A673 (cell line): ENCODE results near the gene UBALD2. TPM values are rescaled to one million over a fixed set of nuclear protein-coding genes. Genes with fewer than 3 reads are reported as not detected.

ENCODE experiments used
- BruUV-seq: library from RNA; stranded (reverse); fragments of 400-500 nt; replicated peaks from 2 replicates; lab custom pipeline; 2021; lab: Mats Ljungman, UMichigan
- CTCF ChIA-PET: fragments of 300-600 bp; sonication (Branson Sonifier 250); formaldehyde crosslinking; loops from one replicate; lab custom pipeline; 2022; ENCODE audit warnings: antibody characterized with exemption; lab: Charles Lee
- POLR2A ChIA-PET: fragments of 300-600 bp; sonication (Branson Sonifier 250); formaldehyde crosslinking; loops from one replicate; lab custom pipeline; 2022; ENCODE audit warnings: antibody characterized with exemption; ENCODE audit not compliant: low non-redundant PET; lab: Charles Lee
- DNase-seq: peaks from one replicate; pipeline ENCODE4 v3.0.0-alpha.2; 2015; ENCODE audit warnings: low spot score
- H3K27ac ChIP-seq: fragments of 200-600 bp; sonication (generic); 2 replicates; pipeline ENCODE4 v1.5.1; 2016; ENCODE audit warnings: mixed run types, low read depth, mild to moderate bottlenecking, mixed read lengths, antibody characterized with exemption, low read length; ENCODE audit not compliant: poor library complexity, severe bottlenecking
- H3K27me3 ChIP-seq: fragments of 200-600 bp; sonication (generic); replicated peaks from 2 replicates; pipeline ENCODE4 v1.6.1; 2017; ENCODE audit warnings: mixed run types, low read depth, mild to moderate bottlenecking, mixed read lengths, antibody characterized with exemption, low read length; ENCODE audit not compliant: insufficient read depth, poor library complexity
- H3K36me3 ChIP-seq: fragments of 200-600 bp; sonication (generic); 2 replicates; pipeline ENCODE4 v1.6.1; 2016; ENCODE audit warnings: mixed run types, mild to moderate bottlenecking, mixed read lengths, antibody characterized with exemption, low read length; ENCODE audit not compliant: insufficient read depth, poor library complexity, severe bottlenecking
- H3K4me1 ChIP-seq: fragments of 200-600 bp; sonication (generic); 2 replicates; pipeline ENCODE4 v1.6.1; 2017; ENCODE audit warnings: mixed run types, mild to moderate bottlenecking, mixed read lengths, antibody characterized with exemption, low read length; ENCODE audit not compliant: insufficient read depth, poor library complexity, severe bottlenecking
- H3K4me3 ChIP-seq: fragments of 200-600 bp; sonication (generic); 2 replicates; pipeline ENCODE4 v1.5.1; 2016; ENCODE audit warnings: low read depth, mixed run types, mild to moderate bottlenecking, mixed read lengths, low read length; ENCODE audit not compliant: poor library complexity, severe bottlenecking
- H3K9me3 ChIP-seq: fragments of 200-600 bp; sonication (generic); 2 replicates; pipeline ENCODE4 v1.6.1; 2016; ENCODE audit warnings: mixed run types, low read depth, mild to moderate bottlenecking, mixed read lengths, antibody characterized with exemption, low read length; ENCODE audit not compliant: poor library complexity, severe bottlenecking
- CTCF ChIP-seq: fragments of 300-800, 200-600 bp; sonication (generic); conservative IDR thresholded peaks from 2 replicates; pipeline ENCODE4 v1.5.1; 2017; ENCODE audit warnings: low read depth, mild to moderate bottlenecking, antibody characterized with exemption, low read length, moderate library complexity, mixed read lengths
- EZH2 ChIP-seq: fragments of 200-600 bp; sonication (generic); IDR thresholded peaks from 2 replicates; pipeline ENCODE4 v1.6.1; 2017; ENCODE audit warnings: borderline replicate concordance, low read depth, mild to moderate bottlenecking, mixed read lengths, antibody characterized with exemption, low read length; ENCODE audit not compliant: poor library complexity, severe bottlenecking
- intact Hi-C: fragments of 100-400 bp; cut with micrococcal nuclease; formaldehyde crosslinking; loops from one replicate; pipeline ENCODE4 v1.10.0; 2022; ENCODE audit not compliant: unreplicated experiment
- total RNA-seq: library from RNA; stranded (reverse); gene quantifications from 2 replicates; pipeline ENCODE4 v1.2.3, GENCODE V29; 2021

The UBALD2 gene
- total RNA-seq, 1 experiment from 2014 or later: 46.5 TPM

- DNase-seq: no peak
Measured at GRCh38 chr17:76307299-76307965, 42.3 kb downstream of the UBALD2 start.

GRCh38 chr17:76307966-76308338 is 42.8 kb downstream of the UBALD2 start, which contains the start of gene QRICH2:
TSS of gene QRICH2 (minus strand) at chr17:76308276. CDS start at chr17:76307998, 278 bp downstream.
- Histone ChIP-seq H3K4me3 (no peak within 1 kb of the TSS), H3K27me3 (no peaks in the 10 kb centered on the region), H3K4me1 (peaks cover 8% of the 10 kb centered on the region), H3K9me3 (no peaks in the 10 kb centered on the region), H3K27ac (no peak within 1 kb of the TSS), H3K36me3 (peaks cover 11% of the 10 kb centered on the region)
- BruUV-seq: no TSS peak
- POLR2A ChIA-PET: no interaction called here
- CTCF ChIA-PET: no interaction called here
- intact Hi-C loops: no loop called here
- DNase-seq: no peak
- no peak for TF ChIP-seq CTCF
- no peak for TF ChIP-seq EZH2

More at GRCh38 chr17:76307299-76307965, 42.3 kb downstream of the UBALD2 start:
- no TSS peak for BruUV-seq
- CTCF ChIA-PET: no interaction called here
- Histone ChIP-seq H3K36me3 (peaks cover 10% of the 10 kb centered on the region), H3K9me3 (no peaks in the 10 kb centered on the region), H3K27me3 (no peaks in the 10 kb centered on the region), H3K27ac (no peak overlapping the region), H3K4me1 (peaks cover 3% of the 10 kb centered on the region), H3K4me3 (no peak overlapping the region)
- POLR2A ChIA-PET: no interaction called here
- intact Hi-C loops: no loop called here
- TF ChIP-seq EZH2 (no peak), CTCF (no peak)

GRCh38 chr17:76309461-76309860 is 44.3 kb downstream of the UBALD2 start:
- Histone ChIP-seq H3K27me3 (no peaks in the 10 kb centered on the region), H3K4me3 (no peak overlapping the region), H3K36me3 (peaks cover 16% of the 10 kb centered on the region), H3K9me3 (no peaks in the 10 kb centered on the region), H3K27ac (no peak overlapping the region), H3K4me1 (peaks cover 10% of the 10 kb centered on the region)
- ChIA-PET POLR2A (interaction anchor here (0.5 kb wide), 1 partner anchor 85 kb away, joined by 4 read pairs; no protein-coding TSS in a partner anchor), CTCF (no interaction called here)
- no peak for DNase-seq
- intact Hi-C loops: no loop called here
- BruUV-seq: no TSS peak
- no peak for TF ChIP-seq EZH2
- TF ChIP-seq CTCF: no peak
